Neutrophil (primary cell): ENCODE data around the gene ABCC5.
"Not testable (repeated sequence)": the region's sequence is repeated elsewhere in the genome, so short reads cannot be mapped to it uniquely, and the experiment has no call there.

Experiments
- H3K27ac ChIP-seq: fragments of 200-600 bp; sonication (generic); 2 replicates; pipeline ENCODE4 v1.5.1; 2016; ENCODE audit warnings: mild to moderate bottlenecking, moderate library complexity
- H3K27me3 ChIP-seq: fragments of 200-600 bp; sonication (generic); 2 replicates; pipeline ENCODE4 v1.6.0; 2016; ENCODE audit warnings: mild to moderate bottlenecking
- H3K36me3 ChIP-seq: fragments of 200-600 bp; sonication (generic); 2 replicates; pipeline ENCODE4 v1.5.1; 2017
- H3K4me1 ChIP-seq, 2 experiments: fragments of 200-600 bp in 1 of 2; sonication (generic) in 1 of 2; 1 replicate in 1 of 2; 2 replicates in 1 of 2; pipeline versions ENCODE4 v1.5.1 to v1.6.1; 2013 to 2016; ENCODE audit warnings: low read depth in 1 of 2, low read length in 1 of 2, mild to moderate bottlenecking in 1 of 2, moderate library complexity in 1 of 2; ENCODE audit not compliant: control insufficient read depth in 1 of 2, insufficient read depth in 1 of 2
- H3K4me3 ChIP-seq, 2 experiments: fragments of 200-600 bp in 1 of 2; sonication (generic) in 1 of 2; 1 replicate in 1 of 2; 2 replicates in 1 of 2; pipeline ENCODE4 v1.5.1; 2013 to 2016; ENCODE audit warnings: low read depth in 1 of 2, low read length in 1 of 2, mild to moderate bottlenecking in 1 of 2, moderate library complexity in 1 of 2
- H3K9me3 ChIP-seq: fragments of 200-600 bp; sonication (generic); 2 replicates; pipeline ENCODE4 v1.5.1; 2016
- TF ChIP-seq, protein P1 (sequence below): fragments of 200-600 bp; sonication (generic); IDR thresholded peaks from 2 replicates; pipeline ENCODE4 v1.5.1; 2016; ENCODE audit warnings: antibody characterized with exemption

Gene ABCC5

GRCh38 chr3:184039414-184039813 is 21.7 kb upstream of the ABCC5 start:
- Histone ChIP-seq H3K9me3 (no peaks in the 10 kb centered on the region), H3K4me3 (no peak overlapping the region), H3K27ac (no peak overlapping the region), H3K36me3 (no peaks in the 10 kb centered on the region), H3K27me3 (no peaks in the 10 kb centered on the region), H3K4me1 (no peaks in the 10 kb centered on the region)
- TF ChIP-seq, protein P1, sequence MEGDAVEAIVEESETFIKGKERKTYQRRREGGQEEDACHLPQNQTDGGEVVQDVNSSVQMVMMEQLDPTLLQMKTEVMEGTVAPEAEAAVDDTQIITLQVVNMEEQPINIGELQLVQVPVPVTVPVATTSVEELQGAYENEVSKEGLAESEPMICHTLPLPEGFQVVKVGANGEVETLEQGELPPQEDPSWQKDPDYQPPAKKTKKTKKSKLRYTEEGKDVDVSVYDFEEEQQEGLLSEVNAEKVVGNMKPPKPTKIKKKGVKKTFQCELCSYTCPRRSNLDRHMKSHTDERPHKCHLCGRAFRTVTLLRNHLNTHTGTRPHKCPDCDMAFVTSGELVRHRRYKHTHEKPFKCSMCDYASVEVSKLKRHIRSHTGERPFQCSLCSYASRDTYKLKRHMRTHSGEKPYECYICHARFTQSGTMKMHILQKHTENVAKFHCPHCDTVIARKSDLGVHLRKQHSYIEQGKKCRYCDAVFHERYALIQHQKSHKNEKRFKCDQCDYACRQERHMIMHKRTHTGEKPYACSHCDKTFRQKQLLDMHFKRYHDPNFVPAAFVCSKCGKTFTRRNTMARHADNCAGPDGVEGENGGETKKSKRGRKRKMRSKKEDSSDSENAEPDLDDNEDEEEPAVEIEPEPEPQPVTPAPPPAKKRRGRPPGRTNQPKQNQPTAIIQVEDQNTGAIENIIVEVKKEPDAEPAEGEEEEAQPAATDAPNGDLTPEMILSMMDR, result no peak

DNA sequence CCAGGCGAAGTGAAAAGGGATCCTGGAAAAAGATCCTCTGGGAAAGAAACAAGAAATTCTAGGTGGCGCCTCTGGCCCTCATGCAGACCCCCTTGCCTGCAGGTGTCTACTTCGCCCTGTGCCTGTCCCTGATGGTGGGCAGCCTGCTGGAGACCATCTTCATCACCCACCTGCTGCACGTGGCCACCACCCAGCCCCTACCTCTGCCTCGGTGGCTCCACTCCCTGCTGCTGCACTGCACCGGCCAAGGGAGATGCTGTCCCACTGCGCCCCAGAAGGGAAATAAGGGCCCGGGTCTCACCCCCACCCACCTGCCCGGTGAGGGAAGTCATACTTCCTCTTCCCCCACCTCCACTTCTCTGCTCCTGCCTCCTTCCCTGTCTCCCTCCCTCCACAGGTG is 20.6 kb upstream of the ABCC5 start:
- not testable (repeated sequence) for H3K4me3 ChIP-seq

DNA sequence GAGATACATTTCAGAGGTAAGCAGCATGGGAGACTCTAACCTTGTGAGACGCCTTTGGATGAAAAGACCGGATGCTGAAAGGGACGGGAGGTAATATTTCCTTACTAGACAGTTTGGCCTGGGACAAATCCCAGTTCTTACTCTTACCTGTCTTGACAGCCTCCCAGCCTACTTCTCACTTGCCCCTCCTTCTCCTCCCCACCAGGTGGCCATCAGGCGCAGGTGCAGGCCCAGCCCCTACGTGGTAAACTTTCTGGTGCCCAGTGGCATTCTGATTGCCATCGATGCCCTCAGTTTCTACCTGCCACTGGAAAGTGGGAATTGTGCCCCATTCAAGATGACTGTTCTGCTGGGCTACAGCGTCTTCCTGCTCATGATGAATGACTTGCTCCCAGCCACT is 20.1 kb upstream of the ABCC5 start:
- Histone ChIP-seq H3K27me3 (no peaks in the 10 kb centered on the region), H3K27ac (no peak overlapping the region), H3K36me3 (no peaks in the 10 kb centered on the region), H3K4me1 (no peaks in the 10 kb centered on the region), H3K4me3 (no peak overlapping the region), H3K9me3 (no peaks in the 10 kb centered on the region)
- TF ChIP-seq, protein P1, result no peak

More for the DNA sequence above, 20.6 kb upstream of the ABCC5 start:
- H3K36me3 ChIP-seq, H3K27me3 ChIP-seq, H3K9me3 ChIP-seq, H3K4me1 ChIP-seq, H3K27ac ChIP-seq: not testable (repeated sequence)

DNA sequence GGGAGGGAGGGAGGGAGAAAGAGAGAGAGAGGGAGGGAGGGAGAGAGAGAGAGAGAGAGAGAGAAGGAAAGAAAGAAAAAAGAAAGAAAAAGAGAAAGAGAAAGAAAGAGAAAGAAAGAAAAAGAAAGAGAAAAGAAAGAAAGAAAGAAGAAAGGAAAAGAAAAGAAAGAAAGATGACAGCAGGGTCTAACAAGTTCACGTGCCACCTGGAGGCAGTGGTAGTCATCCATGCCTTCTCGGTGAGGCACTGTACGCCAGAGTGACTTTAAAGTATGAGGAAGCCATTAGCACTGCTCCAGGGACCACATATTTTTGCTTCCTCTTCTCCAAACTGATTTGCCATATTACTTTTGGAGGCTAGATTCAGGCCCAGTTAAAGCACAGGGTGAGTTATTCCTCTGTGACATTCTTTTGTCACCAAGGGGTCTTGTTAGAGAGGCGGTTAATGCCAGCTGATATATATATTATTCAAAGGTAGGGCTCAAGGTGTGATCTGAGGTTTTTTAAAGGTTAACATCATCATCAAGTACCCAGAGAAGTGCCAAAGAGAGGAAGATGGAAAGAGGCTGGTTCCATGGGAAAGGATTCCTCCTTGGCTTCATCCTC is 13.6 kb upstream of the ABCC5 start, which contains the start of gene HTR3D:
Gene HTR3D, plus strand, starts transcription at position 556 of the 606 bp plus-strand sequence. Its CDS starts 0 bp downstream, at position 556.
- Histone ChIP-seq H3K4me1 (peaks cover 11 to 15% of the 10 kb centered on the region in 2 experiments), H3K9me3 (no peaks in the 10 kb centered on the region), H3K27ac (peak within 1 kb of the TSS; percentile 74), H3K4me3 (peak within 1 kb of the TSS in 1 of 2 experiments; percentile 1), H3K27me3 (no peaks in the 10 kb centered on the region), H3K36me3 (no peaks in the 10 kb centered on the region)
- TF ChIP-seq, protein P1, result no peak

DNA sequence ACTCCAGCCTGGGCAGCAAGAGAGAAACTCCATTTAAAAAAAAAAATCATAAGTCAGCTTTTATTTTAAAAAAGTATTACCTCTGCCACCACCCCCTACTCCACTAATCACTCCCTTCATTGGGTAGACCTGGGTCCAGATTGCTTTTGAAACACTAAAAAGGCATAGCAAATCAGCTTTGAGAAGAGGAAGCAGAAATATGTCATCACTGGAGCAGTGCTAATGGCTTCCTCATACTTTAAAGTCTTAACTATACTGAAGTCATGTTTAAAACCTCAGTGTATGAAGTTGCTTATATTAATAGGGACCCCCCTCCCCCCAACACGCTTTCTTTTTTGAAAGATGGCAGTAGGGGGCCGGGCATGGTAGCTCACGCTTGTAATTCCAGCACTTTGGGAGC is 12.9 kb upstream of the ABCC5 start:
- Histone ChIP-seq H3K9me3 (no peaks in the 10 kb centered on the region), H3K27ac (peak overlapping the region; percentile 74), H3K4me3 (no peak overlapping the region), H3K36me3 (no peaks in the 10 kb centered on the region), H3K27me3 (no peaks in the 10 kb centered on the region), H3K4me1 (peaks cover 11 to 15% of the 10 kb centered on the region in 2 experiments)
- TF ChIP-seq, protein P1, result no peak

DNA sequence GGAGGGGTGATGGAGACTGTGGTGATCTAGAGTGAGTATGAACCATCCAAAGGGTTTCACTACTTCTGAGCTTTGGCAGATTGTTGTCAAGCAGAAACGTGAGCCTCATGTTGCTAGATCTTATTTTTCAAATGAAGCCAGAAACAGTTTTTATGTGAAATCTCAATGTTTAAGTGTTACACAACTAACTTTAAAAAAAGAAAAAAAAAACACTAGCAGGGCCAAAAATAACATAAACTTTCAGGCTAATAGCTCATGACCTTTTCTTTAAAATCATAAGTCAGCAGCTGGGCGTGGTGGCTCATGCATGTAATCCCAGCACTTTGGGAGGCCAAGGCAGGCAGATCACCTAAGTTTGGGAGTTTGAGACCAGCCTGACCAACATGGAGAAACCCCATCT is 11.8 kb upstream of the ABCC5 start:
- H3K27ac ChIP-seq, result no peak overlapping the region
- peaks cover 11 to 15% of the 10 kb centered on the region in 2 experiments for H3K4me1 ChIP-seq

GRCh38 chr3:184028275-184028890 is 10.7 kb upstream of the ABCC5 start:
- not testable (repeated sequence) for H3K27ac ChIP-seq, H3K9me3 ChIP-seq, H3K4me3 ChIP-seq, H3K36me3 ChIP-seq, H3K27me3 ChIP-seq
- peaks cover 14 to 22% of the 10 kb centered on the region in 2 experiments for H3K4me1 ChIP-seq

More for the DNA sequence above, 11.8 kb upstream of the ABCC5 start:
- no peaks in the 10 kb centered on the region for H3K9me3 ChIP-seq
- H3K4me3 ChIP-seq, result no peak overlapping the region
- H3K27me3 ChIP-seq, result no peaks in the 10 kb centered on the region
- TF ChIP-seq, protein P1, result no peak
- no peaks in the 10 kb centered on the region for H3K36me3 ChIP-seq

DNA sequence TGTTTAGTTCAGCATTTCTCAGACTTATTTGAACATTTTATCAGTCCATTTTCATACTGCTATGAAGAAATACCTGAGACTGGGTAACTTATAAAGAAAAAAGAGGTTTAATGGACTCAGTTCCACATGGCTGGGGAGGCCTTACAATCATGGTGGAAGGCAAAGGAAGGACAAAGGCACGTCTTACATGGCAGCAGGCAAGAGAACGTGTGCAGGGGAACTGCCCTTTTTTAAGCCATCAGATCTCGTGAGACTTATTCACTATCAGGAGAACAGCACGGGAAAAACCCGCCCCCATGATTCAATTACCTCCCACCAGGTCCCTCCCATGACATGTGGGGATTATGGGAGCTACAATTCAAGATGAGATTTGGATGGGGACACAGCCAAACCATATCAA is 7.6 kb upstream of the ABCC5 start:
- H3K9me3 ChIP-seq, H3K27me3 ChIP-seq, H3K27ac ChIP-seq, H3K4me3 ChIP-seq, H3K36me3 ChIP-seq: not testable (repeated sequence)
- peaks cover 35 to 39% of the 10 kb centered on the region in 2 experiments for H3K4me1 ChIP-seq
